HUDEP-2 (cell line): Measurements from ENCODE around the gene ZNF740.
"Not testable (repeated sequence)": the region's sequence is repeated elsewhere in the genome, so short reads cannot be mapped to it uniquely, and the experiment has no call there.

Experiments used
- DNase-seq, 76 experiments: peaks; one replicate each; lab custom pipeline; 2025; ENCODE audit not compliant: unreplicated experiment in 76 of 76; lab: John Stamatoyannopoulos, UW

Gene ZNF740, protein sequence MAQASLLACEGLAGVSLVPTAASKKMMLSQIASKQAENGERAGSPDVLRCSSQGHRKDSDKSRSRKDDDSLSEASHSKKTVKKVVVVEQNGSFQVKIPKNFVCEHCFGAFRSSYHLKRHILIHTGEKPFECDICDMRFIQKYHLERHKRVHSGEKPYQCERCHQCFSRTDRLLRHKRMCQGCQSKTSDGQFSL

DNA sequence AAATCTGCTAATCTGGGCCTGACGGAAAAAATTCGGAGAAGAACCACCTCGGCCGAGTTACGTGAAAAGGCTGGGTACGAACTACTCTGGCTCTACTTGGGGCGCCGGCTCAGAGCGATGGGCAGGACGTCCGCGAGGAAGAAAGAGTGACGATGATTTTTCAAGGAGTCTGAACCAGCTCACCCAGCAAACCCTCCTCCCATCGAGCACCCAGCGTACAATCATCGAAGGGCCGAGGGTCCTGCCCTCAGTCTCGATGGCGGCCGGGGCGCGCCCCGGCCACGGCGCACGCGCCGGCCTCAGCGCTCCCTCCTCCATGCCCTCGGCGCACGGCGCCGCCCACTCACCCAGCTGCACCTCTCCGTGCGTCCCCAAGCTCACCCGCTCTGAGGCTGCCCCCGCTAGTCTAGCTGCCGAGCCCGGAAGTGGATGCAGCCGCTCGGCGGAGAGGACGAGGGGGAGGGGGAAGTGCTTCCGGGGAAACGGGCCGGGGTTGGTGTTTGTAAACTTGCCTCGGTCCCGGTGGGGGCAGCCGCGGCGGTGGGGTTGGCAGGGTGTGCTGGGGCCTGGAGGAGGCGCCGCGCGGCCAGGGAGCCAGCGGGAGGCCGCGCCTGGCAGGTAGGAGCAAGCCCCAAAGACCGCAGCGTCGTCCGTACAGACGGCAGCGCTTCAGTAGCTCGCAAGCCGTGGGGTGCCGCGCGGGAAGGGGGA, at the start of gene ZNF740, which contains the start of gene CSAD:
Gene ZNF740, plus strand, starts transcription at position 503 of the 711 bp plus-strand sequence. CDS start 1,262 bp downstream, outside the sequence.
Gene CSAD, minus strand, starts transcription at position 706 of the 711 bp plus-strand sequence. CDS start 7,455 bp downstream, outside the sequence.
- DNase-seq = peak in 75 of 76 experiments; percentile 58 to 98 (median 94)

DNA sequence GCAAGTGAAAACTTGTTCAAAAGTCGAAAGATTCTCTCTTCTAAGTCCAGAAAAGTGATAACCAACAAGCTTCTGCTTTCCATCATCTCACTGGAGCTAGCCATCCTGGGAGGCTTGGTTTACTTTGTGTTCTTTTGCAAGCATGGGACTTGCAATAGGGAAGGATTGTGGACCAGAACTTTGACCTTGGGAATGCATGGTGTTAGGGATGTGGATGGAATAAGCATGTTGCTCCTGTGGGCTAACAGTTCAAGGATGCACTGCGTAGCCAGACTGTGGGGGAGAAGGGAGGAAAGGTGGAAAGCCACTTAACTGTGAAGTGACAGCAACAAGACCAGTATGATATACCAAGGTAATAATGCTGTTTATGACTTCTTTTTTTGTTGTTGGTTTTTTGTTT, 48.7 kb upstream of the ZNF740 start:
- no peak for DNase-seq

DNA sequence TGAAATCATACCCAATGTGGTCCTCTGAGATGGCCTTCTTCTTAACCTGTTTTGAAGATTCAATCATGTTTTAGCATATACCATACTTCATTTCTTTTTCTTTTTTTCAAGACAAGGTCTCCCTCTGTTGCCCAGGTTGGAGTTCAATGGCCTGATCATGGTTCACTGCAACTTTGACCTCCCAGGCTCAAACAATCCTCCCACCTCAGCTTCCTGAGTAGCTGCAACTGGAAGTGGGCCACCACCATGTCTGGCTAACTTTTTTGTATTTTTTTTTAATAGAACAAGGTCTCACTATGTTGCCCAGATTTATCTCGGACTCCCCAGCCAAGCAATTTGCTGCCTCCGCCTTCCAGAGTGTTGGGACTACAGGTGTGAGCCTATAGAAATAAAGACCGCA, 46.8 kb upstream of the ZNF740 start:
- no peak for DNase-seq

DNA sequence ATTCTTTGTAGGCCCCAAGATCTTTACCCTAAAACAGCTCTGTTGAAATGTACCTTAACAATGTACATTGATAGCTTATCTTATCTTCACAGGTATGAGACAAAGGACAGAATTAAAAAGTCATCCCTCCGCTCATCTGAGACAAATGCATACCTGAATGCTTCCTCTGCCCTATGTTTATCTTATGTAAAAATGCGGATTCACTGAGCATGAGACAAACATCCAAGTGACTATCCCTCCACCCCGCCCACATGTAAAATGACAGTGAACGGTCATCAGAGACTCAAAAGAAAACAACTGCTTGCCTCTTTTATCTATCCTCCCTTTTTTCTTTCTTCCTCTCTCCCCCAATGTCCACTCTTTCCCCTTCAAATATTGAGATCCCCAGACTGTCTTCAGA, 37.2 kb upstream of the ZNF740 start:
- no peak for DNase-seq

DNA sequence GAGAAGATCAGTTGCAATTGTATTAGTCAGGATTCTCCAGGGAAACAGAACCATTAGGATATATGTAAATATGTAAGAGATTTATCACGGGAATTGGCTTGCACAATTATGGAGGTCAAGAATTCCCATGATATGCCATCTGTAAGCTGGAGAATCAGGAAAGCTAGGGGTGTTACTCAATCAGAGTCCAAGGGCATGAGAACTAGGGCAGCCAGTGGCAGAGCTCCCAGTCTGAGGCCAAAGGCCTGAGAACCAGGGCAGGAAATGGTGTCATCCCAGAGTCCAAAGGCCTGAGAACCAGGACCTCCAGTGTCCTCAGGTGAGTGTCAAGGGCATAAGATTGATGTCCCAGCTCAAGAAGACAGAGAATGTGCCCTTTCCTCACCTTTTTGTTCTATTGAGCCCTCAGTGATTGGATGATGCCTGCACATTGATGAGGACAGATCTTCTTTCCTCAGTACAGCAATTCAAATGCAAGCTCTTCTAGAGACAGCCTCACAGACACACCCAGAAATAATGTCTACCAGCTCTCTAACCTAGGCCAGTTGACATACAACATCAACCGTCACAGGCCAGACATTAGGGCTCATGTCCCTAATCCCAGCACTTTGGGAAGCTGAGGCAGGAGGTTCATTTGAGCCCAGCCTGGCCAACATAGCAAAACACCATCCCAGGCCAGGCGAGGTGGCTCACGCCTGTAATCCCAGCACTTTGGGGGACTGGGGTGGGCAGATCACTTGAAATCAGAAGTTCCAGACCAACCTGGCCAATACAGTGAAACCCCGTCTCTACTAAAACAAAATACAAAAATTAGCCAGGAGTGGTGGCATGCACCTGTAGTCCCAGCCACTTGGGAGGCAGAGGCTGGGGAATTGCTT, 34.9 kb upstream of the ZNF740 start:
- no peak for DNase-seq

DNA sequence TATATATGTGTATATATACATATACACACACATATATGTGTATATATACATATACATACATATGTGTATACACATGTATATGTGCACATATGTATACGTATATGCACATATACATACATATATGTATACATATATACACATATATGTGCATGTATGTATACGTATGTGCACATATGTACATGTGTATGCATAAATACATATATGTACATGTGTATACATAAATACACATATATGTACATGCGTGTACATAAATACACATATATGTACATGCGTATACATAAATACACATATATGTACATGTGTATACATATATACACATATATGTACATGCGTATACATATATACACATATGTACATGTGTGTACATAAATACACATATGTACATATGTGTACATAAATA, 33.3 kb upstream of the ZNF740 start:
- DNase-seq = no peak

DNA sequence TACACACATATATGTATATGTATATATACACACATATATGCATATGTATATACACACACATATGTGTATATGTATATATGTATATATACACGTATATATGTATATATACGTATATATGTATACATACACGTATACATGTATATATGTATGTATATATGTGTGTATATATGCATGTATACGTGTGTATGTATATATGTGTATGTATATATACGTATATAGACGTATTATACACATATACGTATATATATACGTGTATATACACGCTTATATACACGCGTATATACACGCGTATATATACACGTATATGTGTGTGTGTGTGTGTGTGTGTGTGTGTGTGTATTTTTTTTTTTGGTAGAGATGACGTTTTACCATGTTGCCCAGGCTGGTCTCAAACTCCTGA, 32.9 kb upstream of the ZNF740 start:
- DNase-seq = no peak

DNA sequence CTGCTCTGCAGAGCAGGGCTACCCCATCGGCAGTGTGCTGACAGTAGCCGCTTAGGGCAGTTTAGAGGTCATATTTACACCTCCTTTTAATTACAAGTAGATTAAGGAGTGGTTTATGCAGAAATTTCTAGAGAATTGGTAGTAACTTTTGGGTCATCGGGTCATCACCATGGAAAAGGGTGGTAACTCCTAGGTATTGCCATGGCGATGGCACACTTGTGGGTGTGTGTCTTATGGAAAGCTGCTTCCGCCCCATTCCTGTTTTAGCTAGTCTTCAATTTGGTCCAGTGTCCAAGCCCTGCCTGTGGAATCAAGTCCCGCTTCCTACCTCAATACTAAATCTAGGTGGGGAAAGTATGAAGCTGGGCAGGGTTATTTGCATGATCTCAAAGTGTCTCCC, 29.5 kb upstream of the ZNF740 start:
- DNase-seq = no peak

DNA sequence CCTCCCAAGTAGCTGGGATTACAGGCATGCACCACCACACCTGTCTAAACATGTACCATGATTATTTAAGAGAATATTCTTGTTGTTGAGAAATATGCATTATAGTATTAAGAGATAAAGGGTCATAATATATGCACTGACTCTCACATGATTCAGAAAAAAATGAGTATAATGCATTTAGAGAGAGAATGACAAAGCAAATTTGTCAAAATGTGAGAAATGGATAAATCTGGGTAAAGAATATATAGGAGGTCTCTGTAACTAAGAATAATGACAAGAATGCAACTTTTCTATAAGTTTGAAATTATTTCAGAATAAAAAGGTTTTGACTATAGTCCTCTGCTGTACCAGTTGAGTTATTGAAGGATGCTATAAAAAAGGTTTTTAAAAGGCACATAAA, 28.1 kb upstream of the ZNF740 start:
- DNase-seq = no peak

DNA sequence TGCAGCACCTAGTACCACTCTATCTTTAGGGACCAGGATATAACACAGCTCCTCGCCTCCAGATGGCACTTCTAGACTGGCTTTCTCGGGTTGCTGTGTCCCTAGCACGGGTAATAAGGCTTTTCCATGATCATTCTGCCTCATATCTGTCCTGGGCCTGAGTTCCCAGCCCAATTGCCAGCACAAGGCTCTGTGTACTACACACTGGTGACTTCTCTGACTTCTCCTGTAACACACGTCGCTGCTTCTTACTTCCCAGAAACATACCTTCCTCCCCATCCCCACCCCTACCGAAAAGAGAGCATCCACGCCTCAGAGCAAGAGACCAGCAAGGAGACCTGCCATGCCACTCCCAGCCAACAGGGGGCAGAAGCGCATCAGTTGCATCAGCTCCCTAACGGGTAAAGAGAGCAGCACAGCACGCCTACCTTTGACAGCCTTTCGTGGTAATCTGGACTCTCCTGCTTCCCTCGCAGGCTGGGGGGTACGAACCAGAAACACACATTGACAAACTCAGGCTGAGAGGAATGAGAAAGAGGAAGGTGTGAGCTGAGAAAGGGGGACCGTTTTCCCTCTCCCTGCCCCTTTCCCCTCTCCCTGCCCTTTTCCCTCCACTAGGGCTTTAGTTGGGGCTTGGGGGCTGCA, 21.2 kb upstream of the ZNF740 start:
- DNase-seq = peak in 72 of 76 experiments; percentile 20 to 87 (median 74)

DNA sequence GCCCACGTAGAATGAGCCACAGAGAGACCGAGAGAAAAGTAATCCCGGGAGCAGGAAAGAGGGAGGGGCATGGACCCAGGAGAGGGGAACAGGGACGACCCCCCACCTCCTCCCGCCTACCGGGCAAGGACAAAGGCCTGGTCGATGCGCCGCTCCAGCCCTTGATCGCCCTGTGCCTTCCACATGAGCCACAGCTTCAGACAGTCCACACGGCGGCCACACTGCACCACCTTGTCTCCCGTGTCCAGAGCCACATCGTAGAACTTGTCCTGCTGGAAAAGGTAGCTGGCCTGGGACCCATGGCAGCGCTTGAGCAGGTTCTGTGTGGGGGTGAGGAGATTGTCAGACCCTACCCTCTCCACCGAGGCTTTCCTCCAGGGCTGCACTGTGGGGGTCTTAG, 20.5 kb upstream of the ZNF740 start:
- DNase-seq = no peak

DNA sequence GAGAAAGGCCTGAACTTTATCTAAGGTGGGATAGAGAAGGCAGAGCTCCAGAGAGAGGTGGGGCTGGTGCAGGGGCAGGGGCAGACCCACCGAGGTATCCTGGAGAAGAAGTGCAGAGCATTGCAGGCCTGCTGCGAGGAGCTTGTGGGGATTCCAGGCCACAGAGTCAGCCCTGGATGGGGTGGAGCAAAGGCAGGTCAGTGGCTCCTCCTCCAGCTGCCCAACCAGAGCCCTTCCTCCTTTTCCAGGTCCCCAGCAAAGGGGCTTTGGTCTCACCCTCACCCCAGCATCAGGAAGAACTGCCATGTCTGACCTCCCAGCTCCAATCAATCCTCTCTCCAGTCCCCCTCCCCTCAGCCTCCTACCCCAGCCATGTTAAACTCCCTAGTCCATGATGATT, 19.8 kb upstream of the ZNF740 start:
- DNase-seq = no peak

DNA sequence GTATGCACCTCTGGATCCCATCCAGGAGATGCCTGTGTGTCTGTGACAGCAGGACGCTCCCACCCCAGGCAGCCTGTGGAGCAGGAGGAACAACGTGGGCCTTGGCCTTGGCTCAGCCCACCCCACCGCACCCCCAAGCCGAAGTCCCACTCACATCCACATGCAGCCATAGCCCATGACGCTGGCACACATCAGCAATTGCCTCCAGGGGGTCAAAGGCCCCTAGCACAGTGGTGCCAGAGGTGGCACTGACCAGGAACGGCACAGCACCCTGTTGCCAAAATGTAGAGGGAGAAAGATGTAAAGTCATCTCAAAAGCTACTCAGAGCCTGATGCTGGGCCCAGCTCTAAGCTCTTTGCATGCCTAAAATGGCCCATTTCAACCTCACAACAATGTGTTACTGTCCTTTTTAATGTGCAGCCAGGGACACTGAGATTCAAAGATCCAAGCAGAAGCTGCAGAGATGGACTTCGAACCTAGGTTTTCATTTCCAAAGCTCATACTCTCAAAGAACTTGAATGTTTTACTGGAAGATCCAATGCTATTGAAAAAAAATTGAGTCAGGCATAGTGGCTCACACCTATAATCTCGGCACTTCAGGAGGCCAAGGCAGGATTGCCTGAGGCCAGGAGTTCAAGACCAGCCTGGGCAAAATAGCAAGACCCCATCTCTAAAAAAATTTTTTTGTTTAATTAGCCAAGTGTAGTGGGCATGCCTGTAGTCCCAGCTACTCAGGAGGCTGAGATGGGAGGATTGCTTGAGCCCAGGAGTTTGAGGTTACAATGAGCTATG, 19.2 kb upstream of the ZNF740 start:
- no peak for DNase-seq

DNA sequence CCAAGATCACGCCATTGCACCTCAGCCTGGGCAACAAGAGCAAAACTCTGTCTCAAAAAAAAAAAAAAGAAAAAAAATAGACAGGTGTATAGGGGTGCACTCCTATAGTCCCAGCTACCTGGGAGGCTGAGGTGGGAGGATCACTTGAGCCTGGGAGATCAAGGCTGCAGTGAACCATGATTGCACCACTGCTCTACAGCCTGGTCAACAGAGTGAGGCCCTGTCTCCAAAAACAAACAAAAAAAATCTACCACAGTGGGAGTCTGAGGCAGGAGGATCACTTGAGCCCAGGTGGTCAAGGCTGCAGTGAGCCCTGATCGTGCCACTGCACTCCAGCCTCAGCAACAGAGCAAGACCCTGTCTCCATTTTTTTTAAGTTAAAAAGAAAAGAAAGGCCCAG, 17.5 kb upstream of the ZNF740 start:
- not testable (repeated sequence) for DNase-seq

DNA sequence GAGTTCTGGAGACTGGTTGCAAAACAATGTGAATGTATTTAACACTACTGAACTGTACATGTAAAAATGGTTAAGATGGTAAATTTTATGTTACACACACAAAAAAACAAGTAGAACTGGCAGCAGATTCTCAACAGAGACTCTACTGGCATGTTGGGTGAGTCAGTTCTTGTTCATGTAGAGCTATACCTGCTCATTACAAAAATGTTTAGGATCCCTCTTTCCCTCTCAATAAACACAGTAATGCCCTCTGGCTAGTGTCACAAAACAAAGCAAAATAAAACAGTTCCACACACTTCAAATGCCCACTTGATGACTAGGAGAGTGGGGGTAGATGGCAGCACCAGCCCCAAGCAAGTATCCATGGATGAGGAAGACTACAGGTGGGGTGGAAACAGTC, 13.7 kb upstream of the ZNF740 start:
- no peak for DNase-seq

DNA sequence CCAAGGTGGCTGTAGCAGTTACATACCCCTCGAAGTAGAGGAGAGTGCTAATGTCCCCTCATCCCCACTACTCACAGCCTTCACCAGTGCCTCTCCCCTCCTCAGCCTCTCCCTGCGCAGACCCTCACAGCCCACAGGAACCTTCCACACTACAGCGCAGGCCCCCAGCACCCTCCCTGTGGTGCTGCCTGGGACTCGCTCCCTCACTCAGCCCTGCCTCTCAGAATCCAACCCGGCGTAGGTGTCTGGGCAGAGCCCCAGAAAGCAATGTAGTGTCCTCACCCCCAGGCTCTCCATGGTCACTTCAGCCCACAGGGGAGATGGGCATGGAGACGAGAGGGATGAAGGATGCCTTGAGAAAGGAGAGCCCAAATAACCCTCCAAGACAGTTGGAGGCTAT, 10.9 kb upstream of the ZNF740 start:
- no peak for DNase-seq

DNA sequence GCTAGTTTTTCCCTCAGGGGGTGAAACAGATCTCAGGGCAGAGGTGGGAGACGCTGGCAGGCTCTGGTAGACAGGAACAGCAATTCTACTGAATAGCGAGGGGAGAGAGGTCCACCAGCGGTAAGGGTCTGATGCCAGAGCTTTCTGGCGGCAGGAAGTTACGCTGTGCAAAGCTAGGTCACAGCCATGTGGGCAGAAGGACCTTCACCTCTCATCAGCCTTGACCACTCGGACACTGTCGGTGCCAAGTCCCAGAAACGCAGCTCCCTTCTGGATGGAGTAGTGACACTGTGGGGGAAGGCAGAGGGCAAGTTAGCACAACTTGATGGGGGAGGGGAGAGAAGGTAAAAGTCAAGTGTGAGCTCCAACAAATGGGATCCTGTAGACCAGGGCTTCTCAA, 10.3 kb upstream of the ZNF740 start:
- DNase-seq = no peak

DNA sequence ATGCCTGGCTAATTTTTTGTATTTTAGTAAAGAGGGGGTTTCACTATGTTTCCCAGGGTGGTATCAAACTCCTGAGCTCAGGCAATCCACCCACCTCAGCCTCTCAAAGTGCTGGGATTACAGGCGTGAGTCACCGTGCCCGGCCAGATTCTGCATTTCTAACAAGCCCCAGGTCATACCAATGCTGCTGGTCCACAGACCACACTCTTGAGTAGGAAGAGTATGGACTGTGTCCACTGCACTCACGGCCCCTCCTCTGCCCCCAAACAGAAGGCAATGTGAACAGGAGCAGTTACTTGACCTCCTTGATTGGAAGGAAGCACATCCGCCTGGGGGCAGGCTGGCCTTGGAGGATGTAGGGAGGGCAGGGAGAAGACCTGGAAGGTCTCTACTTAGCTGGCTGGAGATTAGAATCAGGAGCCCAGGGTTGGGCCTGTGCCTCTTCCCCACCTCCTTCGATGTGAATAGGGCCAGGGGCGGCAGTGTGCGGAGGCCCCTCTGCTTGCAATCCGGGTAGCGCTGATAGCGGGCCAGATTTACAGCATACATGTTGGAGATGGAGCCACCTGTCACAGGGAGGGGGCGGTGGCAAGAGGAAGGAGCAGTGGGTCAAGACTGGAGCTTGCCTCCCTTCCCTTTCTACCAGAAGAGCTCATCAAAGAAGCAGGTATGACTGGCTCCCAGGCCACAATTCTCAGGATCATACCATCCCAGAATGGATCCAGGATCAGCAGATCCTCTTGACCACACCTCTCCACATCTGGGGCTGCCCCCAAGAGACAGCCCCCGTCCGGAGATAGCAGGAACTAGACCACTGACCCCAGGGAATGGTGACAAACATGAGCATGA, 9.4 kb upstream of the ZNF740 start:
- DNase-seq = no peak

DNA sequence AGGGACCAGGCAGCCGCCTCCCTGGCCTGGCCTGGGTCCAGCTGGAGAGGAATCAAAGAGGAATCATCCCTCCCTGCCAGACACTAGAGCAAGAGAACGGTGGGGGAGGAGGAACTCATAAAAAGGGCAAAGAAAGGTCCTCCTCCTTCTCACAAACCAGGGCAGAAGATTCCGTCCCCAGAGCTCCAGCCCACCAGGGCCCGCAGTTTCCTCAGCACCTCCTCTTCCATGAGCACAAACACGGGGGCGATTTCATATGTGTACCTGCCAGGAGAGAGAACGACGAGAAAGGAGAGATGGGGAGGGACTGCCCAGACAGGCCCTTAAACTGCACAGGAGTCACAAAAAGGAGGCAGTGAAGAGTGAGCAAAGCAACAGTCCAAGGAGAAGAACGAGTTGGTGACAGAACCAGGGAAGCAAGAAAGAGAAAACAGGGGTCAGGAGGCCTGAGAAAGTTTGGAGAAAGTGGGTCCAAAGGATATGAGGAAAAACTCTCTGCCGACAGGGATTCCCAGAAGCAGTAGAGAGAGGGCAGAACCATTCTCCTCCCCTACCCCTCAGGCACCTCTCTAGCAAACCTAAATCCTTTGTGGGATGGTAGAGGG, 8.7 kb upstream of the ZNF740 start:
- peak in 53 of 76 experiments; percentile 1 to 63 (median 29) for DNase-seq
